Inflammatory macrophage treated with lipopolysaccharide for 1 hour (primary cell): Measurements from ENCODE around the gene SPTAN1.
A peak's percentile ranks its signal among the peaks of the same experiment; 100 is the strongest.

Experiments used
- DNase-seq, 2 donors: peaks; one replicate each; pipeline ENCODE4 v3.0.0-alpha.2; 2020 to 2022

The SPTAN1 gene

DNA sequence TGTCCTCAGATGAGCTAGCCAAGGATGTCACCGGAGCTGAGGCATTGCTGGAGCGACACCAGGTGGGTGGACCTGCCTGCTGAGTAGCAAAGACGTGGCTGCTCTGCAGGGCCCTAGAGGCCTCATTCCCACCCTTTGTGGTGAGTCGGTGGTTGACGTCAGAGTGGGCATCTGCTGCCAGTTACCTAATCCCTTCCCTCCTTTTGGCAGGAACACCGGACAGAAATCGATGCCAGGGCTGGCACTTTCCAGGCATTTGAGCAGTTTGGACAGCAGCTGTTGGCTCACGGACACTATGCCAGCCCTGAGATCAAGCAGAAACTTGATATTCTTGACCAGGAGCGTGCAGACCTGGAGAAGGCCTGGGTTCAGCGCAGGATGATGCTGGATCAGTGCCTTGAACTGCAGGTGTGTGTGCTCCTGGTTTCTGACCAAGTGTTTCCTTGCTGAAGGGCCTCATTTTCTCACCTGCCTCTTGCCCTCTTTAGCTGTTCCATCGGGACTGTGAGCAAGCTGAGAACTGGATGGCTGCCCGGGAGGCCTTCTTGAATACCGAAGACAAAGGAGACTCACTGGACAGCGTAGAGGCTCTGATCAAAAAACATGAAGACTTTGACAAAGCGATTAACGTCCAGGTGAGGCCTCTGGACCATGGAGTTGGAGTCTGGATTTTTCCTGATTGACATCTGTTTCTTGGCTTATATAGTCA, 55.4 kb downstream of the SPTAN1 start:
- DNase-seq: no peak

DNA sequence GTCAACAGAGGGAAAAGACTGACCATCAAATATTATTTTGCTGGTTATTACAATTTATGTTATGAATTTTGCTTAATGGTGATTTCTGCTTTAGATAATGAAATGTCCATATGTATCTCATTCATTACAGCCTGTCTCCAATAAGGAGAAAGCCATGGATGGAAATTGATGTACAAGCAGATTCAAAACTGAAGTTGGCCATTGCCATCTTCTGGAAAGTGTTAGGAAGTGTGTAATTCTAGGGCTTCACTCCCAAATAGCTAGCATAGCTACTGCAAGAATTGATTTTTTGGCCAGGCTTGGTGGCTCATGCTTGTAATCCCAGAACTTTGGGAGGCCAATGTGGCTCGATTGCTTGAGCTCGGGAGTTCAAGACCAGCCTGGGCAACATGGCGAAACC, 58.5 kb downstream of the SPTAN1 start:
- DNase-seq: no peak

DNA sequence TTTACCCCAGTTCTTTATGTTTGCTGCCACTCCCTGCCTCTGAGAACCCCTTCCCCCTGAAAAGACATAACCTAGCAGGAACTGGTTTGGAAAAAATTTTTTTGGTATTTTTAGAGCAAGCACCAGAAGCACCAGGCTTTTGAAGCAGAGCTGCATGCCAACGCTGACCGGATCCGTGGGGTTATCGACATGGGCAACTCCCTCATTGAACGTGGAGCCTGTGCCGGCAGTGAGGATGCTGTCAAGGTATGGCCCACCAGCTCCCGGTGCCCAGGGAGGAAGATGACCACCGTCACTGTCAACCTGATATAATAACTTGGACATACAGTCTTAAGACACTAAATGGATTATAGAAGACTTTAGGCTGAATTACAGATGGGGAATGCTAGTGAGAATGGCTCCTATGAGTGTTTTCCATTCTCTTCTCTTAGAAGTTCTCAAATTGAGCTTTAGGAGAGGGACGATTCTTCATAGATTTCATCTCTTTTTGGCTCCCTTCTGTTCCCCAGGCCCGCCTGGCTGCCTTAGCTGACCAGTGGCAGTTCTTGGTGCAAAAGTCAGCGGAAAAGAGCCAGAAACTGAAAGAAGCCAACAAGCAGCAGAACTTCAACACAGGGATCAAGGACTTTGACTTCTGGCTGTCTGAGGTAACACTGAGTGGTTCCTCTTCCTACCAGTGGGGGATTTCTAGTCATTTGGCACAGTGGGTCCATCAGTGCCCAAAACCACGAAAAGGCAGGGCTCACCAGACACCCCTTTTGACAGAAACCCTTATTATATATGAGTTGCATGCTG, 59.4 kb downstream of the SPTAN1 start:
- peak in 1 of 2 donors; percentile 2 for DNase-seq

DNA sequence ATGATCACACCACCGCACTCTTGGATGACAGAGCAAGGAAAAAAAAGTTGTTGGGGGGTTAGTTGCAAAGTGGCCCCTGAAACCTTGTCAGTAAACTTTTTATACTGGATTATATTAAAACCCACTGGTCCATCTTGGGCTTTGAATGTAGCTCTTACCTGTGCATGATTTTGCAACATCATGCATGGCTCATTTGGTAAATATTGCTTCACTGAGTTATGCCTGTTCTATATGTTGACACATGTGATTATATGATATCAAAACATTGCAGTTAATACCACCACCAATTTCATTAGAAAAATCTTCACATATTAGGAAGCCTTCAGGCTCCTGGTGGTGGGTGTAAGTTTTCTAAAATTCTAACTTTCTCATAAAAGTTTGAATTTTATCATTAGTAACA, 62.3 kb downstream of the SPTAN1 start:
- no peak for DNase-seq

DNA sequence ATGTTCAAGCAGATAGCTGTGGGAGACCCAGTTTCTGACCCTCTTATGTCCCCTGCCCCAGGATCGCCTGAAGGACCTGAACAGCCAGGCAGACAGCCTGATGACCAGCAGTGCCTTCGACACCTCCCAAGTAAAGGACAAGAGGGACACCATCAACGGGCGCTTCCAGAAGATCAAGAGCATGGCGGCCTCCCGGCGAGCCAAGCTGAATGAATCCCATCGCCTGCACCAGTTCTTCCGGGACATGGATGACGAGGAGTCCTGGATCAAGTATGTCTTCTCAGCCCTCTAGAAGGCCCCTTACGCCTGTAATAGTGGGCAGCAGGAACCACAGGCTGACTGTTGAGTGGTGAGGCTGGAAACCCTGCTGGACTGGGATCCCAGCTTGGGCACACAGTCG, 63.2 kb downstream of the SPTAN1 start:
- DNase-seq: no peak

DNA sequence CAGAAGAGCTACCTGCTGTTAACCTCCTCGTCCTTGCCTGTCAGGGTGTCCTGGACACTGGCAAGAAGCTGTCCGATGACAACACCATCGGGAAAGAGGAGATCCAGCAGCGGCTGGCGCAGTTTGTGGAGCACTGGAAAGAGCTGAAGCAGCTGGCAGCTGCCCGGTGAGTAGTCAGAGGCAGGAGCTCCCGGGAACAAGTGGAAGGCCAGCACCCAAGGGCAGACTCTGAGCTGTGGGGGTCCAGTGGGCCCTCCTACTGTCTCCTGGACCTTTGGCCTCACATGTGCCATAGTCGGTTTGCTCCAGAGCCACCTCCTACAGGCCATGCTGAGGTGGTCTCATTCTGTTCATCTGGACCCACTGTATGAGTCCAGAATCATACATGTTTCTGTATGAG, 65.6 kb downstream of the SPTAN1 start:
- no peak for DNase-seq

DNA sequence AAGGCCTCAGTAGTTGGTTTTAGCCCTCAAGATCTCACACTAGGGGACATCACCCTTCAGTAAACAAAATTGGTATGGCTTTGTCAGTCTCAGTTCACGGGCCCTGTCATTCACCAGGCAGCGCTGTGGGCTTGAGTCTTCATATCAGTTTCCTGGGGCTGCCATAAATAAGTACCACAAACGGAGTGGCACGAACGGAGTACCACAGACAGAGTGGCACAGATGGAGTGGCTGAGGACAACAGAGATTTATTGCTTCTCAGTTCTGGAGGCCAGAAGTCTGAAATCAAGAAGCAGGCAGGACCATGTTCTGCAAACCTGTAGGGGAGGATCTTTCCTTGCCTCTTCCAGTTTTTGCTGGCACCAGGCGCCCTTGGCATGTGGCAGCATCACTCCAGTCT, 66.7 kb downstream of the SPTAN1 start:
- DNase-seq: no peak

DNA sequence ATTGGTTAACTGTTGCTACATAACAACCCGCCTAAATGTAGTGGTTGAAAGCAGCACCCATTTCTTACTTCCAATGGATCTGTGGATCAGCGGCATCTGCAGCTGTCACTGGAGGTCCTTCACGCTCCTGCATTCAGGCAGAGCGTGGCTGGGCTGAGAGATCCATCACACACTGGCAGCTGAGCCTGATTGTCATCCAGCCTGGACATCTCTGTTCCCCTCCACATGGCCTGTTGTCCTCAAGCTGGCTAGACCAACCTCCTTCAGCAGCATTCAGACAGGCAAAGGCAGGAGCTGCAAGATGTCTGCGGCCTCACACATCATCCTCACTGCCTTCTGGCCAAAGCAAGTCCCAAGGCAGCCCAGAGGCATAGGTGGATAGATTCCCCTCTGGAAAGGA, 67.4 kb downstream of the SPTAN1 start:
- DNase-seq: no peak

DNA sequence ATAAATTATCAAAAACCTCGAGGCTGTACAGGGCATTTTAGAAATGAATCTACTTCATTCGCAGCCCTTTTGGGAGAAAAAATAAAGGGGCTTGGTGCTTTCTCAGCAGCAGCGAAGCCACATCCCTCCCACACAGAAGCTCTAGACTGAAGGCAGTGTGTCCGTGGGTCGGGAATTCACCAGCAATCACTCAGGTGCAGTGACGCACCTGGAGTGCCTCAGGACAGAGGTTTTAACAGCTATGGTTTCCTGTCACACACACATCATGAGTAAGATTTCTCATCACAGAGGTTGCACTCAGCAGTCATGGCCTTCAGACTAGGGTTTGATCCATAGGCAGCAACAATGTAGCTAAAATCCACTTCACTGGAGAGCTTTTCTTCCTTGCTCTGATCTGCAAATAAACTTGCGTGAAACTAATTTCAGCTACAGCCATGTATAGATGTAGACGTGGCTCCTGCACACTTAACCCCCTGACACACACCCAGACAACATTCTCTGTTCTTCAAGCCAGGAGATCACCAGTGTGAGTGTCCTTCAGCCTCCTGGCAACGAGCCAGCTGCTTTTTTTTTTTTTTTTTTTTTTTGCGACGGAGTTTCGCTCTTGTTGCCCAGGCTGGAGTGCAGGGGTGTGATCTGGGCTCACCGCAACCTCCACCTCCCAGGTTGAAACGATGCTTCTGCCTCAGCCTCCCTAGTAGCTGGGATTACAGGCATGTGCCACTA, 69.5 kb downstream of the SPTAN1 start:
- no peak for DNase-seq

DNA sequence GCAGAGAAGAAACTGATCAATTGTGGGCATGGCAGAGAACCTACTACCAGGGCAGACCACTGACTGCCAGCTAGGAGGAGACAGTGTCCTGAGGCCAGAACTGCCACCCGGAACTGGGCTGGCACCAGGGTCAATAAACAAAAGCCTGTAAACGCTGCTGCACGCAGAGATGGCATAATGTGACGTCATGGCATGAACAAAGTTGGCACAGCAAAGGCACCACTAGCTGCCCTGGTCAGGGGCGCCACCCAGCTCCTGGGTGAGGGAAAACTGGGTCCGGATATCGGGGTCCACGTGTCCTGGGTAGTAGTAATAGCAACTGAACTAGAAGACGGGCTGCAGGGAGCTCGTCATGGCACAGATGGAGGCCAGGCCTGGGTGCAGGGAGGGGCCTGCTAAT, 72.2 kb downstream of the SPTAN1 start:
- DNase-seq: no peak

DNA sequence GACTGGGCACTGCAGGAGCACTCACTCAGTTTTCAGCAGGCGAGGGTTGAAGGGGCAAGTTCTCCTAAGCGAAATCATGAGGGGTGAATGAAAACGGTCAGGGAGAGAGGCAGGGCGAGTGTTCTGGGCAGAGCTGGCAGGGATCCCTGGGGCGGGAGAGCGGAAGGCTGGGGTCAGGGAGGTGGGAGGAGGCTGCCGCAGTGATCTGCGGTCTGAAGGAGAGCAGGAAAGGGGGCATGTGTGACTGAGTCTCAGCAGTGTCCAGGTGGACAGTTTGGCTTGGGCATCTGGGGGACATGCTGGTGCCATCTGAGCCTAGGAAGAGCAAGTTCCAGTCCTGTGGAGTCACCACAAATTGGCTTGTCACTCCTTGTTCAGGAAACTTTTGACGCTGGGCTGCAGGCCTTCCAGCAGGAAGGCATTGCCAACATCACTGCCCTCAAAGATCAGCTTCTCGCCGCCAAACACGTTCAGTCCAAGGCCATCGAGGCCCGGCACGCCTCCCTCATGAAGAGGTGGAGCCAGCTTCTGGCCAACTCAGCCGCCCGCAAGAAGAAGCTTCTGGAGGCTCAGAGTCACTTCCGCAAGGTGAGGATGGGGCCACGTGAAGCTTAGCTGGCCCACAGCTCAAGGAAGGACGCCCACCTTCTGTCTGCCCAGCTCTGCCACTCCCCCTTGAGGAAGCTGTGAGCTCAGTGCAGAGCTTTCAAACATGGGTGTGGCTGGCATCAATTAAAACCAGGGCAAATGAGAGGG, 73.2 kb downstream of the SPTAN1 start:
- DNase-seq: no peak

DNA sequence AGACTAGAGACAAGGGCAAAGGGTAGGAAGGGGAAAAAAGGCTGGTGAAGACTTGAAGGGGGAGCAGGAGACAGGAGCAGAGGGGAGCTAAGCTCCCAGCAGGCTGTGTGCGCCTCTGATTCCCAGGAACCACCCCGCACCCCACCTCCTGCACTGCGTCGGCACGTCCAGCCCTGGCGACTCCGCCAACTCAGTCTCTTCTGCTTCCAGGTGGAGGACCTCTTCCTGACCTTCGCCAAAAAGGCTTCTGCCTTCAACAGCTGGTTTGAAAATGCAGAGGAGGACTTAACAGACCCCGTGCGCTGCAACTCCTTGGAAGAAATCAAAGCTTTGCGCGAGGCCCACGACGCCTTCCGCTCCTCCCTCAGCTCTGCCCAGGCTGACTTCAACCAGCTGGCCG, 73.8 kb downstream of the SPTAN1 start:
- no peak for DNase-seq

DNA sequence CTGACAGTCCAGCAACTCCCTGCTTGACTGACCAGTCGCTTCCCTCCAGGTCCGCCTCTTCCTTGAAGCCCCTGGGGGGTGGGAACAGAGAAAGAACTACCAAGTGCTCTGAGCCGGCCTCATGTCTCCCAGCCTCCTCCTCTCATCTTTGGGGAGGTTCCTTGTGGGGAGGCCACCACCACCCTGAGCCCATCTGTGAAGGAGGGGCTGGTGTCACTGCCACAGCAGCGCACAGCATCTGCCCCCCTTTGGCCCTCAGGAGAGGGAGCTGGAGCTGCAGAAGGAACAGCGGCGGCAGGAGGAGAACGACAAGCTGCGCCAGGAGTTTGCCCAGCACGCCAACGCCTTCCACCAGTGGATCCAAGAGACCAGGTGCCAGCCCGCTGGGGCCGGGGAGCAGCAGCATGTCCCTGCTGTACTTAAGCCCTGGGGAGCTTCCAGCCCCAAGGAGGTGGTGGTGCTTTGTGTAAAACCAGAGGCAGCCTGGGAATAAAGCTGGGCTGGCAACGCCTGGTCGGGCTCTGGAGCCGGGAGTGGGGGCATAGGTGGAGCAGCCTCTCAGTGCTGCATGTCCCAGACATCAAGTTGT, 74.8 kb downstream of the SPTAN1 start:
- no peak for DNase-seq

DNA sequence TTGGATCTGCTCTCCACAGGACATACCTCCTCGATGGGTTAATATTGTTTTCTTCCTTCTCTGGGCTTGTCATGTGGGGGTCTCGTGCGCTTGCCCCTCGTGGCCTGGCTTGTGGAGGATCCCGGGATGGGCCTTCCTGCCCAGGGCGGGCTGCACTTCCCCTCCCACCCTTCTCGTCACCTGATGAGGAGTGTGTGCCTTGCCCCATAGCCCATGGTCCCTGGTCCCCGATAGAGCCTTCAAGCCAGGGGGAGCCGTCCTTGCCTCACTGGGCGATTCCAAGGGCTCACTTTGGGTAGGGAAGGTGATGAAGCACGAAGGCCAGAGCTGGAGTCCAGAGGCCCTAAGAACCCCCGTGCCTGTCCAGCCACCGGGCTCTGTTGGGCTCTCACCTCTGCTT, 75.5 kb downstream of the SPTAN1 start:
- DNase-seq: no peak

DNA sequence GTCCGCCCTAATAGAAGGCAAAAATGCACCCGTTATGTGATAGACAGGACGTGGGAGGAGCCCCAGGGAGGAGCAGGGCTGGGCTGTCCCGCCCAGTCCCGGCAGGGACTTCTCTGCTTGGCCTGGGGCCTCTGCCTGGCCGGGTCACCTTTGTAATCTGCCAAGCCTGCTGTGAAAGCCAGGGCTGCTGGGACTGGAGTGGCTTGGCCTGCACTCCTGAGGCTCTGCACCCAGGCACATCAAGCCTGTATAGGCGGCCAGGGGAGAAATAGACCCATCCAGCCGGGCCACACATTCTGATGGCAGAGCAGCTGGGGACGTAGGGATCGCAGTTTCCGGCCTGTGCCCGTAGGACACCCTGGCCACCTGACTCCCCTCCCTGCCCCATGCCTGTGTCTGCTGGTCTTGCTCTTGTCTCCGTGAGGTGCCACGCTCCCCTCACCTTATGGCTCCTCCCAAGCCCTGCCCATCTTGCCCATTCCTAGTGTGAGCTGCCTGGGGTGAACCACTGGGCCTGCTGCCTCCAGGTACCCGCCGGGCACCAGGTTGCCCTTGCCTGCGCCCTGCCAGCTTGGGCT, 76.2 kb downstream of the SPTAN1 start:
- DNase-seq: no peak

DNA sequence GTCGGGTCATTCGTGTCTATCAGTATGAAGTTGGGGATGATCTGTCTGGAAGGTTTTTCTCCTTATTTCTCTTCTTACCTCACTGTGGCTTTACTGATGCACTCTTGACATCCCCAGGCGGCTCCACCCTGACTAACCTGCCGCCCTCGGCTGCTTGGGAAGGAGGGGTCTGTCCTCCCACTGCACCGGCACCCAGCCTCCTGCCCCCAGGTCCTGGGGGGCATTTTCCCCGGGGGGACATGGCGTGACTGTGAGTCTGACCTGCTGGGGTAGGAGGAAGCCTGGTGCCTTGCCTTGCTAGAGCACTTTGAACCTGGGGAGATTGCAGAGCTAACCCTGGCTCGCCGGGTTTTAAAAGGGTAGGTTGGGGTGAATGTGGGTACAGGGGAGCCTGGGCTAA, 76.7 kb downstream of the SPTAN1 start:
- DNase-seq: no peak

DNA sequence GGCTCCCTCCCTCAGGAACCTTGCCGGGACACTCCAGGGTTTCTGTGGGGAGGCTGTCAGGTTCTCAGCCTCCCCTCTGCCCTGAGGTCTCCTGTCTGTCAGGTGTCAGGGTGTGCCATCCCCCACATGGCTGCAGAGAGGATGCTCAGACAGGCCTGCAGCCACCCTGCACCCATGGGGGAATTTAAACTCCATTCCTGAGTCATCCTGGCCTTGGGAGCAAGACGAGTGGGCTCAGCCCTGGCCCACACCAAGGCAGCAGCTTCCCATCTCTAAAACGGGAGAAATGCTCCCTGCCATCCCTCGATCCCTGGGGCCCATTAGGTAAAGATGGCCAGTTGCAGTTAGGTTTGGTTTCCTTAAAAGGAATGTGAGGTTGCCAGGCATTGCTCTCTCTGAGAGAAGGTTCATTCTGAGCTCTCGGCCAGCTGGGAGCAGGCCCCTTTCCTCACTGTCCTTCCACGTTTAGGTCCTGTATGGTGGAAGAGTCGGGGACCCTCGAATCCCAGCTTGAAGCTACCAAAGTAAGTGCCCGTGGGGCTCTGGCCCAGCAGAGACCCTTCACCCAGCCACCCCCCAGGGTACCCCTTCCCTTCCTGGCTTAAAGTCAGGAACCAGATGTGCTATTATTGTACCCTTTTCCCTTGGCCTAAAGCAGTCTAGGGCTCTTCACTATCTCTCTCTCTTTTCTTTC, 77.6 kb downstream of the SPTAN1 start:
- no peak for DNase-seq

DNA sequence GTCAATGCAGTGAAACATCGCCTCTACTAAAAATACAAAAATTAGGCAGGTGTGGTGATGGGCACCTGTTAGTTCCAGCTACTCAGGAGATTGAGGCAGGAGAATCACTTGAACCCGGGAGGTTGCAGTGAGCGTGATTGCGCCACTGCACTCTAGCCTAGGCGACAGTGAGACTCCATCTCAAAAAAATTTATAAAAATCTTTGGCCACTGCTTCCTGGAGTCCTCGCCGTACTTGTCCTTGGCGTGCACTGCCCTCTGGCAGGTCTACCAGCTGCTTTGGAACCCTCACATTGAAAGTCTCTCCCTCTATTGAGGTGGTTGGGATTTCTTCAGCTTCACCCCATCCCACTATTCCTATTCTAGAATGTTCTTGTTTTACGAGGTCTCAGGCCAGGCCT, 79.2 kb downstream of the SPTAN1 start:
- no peak for DNase-seq

DNA sequence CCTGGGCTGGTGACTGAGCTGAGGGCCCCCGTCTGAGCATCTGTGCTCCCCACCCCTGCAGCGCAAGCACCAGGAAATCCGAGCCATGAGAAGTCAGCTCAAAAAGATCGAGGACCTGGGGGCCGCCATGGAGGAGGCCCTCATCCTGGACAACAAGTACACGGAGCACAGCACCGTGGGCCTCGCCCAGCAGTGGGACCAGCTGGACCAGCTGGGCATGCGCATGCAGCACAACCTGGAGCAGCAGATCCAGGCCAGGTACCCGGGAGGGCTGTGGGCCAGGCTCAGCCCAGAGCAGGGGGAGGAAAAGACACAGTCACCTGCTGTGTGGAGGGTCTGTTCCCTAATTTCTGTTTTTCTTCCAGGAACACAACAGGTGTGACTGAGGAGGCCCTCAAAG, 79.7 kb downstream of the SPTAN1 start:
- DNase-seq: no peak

DNA sequence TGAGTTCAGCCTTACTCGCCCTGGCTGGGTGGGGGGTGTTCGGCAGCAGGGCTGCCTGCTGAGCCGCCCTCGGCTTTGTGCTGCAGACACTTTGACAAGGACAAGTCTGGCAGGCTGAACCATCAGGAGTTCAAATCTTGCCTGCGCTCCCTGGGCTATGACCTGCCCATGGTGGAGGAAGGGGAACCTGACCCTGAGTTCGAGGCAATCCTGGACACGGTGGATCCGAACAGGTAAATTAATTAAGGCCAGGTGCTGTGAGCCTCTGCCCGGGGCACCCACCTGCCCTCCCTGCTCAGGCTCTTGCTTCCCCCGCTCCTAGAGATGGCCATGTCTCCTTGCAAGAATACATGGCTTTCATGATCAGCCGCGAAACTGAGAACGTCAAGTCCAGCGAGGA, 80.1 kb downstream of the SPTAN1 start:
- DNase-seq: no peak

DNA sequence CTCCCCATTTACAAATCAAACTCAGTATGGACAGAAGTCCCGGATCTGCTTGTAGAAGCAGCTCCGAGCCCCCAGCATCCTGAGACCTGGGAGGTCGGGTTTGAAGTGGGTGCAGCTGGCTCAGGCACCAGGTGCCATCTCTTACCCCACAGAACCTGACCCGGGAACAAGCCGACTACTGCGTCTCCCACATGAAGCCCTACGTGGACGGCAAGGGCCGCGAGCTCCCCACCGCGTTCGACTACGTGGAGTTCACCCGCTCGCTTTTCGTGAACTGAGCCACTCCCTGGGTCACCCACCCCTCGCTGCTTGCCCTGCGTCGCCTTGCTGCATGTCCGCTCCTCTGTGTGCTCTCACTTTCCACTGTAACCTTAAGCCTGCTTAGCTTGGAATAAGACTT, 80.7 kb downstream of the SPTAN1 start:
- no peak for DNase-seq

DNA sequence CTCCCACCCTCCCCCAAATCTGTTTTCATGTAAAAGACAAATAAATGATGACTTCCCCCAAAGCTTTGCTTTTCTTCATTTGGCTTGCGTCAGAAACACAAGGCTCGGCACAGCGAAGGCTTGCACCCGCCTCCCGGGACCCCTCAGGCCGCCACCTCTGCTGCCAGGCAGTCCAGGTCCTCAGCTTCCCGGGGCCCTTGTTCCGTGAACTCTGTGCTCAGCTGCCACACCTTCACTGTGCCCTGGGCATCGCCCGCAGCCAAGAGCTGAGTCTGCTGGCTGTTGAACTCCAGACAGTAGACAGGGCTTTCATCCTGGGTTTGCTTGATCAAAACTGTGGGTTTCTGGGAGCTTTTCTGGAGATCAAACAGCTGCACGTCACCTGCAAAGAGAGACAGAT, 81.2 kb downstream of the SPTAN1 start:
- no peak for DNase-seq
